Measurements from ENCODE around the gene RCOR1. TPM values are rescaled to one million over a fixed set of nuclear protein-coding genes. Genes with fewer than 3 reads are reported as not detected.

Gene RCOR1
- total RNA-seq, 1 donor from 2014 or later: 28.5 TPM

- DNase-seq (ENCODE audit: low spot score): no peak
Observed at GRCh38 chr14:102678394-102678793, 85.9 kb downstream of the RCOR1 start.

GRCh38 chr14:102683399-102684297 lies 91.2 kb downstream of the RCOR1 start:
- DNase-seq (ENCODE audit: low spot score): peak; percentile 15

GRCh38 chr14:102684298-102684663 lies 91.8 kb downstream of the RCOR1 start:
- DNase-seq (ENCODE audit: low spot score): no peak

- no peak for DNase-seq (ENCODE audit: low spot score)
Observed at GRCh38 chr14:102686196-102686801, 93.8 kb downstream of the RCOR1 start.

GRCh38 chr14:102688290-102688689 lies 95.8 kb downstream of the RCOR1 start:
- no peak for DNase-seq (ENCODE audit: low spot score)

GRCh38 chr14:102690509-102691286 lies 98.2 kb downstream of the RCOR1 start:
- peak; percentile 45 for DNase-seq (ENCODE audit: low spot score)

- no peak for DNase-seq (ENCODE audit: low spot score)
Observed at GRCh38 chr14:102691763-102692162, 99.3 kb downstream of the RCOR1 start.

GRCh38 chr14:102692334-102692733 lies 99.9 kb downstream of the RCOR1 start:
- no peak for DNase-seq (ENCODE audit: low spot score)

GRCh38 chr14:102693006-102693755 lies 100.7 kb downstream of the RCOR1 start:
- DNase-seq (ENCODE audit: low spot score): no peak

GRCh38 chr14:102694530-102695166 lies 102.2 kb downstream of the RCOR1 start:
- DNase-seq (ENCODE audit: low spot score): peak; percentile 81

- DNase-seq (ENCODE audit: low spot score): no peak
Observed at GRCh38 chr14:102695167-102695555, 102.7 kb downstream of the RCOR1 start.

- peak; percentile 84 for DNase-seq (ENCODE audit: low spot score)
Observed at GRCh38 chr14:102696332-102696731, 103.9 kb downstream of the RCOR1 start.

- DNase-seq (ENCODE audit: low spot score): no peak
Observed at GRCh38 chr14:102696856-102697495, 104.5 kb downstream of the RCOR1 start.

- DNase-seq (ENCODE audit: low spot score): no peak
Observed at GRCh38 chr14:102697501-102697900, 105.1 kb downstream of the RCOR1 start.

- DNase-seq (ENCODE audit: low spot score): no peak
Observed at GRCh38 chr14:102699416-102700110, 107.1 kb downstream of the RCOR1 start.

- no peak for DNase-seq (ENCODE audit: low spot score)
Observed at GRCh38 chr14:102708494-102708893, 116.0 kb downstream of the RCOR1 start.

GRCh38 chr14:102711207-102711606 lies 118.8 kb downstream of the RCOR1 start:
- no peak for DNase-seq (ENCODE audit: low spot score)

GRCh38 chr14:102711946-102712345 lies 119.5 kb downstream of the RCOR1 start:
- no peak for DNase-seq (ENCODE audit: low spot score)

- DNase-seq (ENCODE audit: low spot score): no peak
Observed at GRCh38 chr14:102717276-102717675, 124.8 kb downstream of the RCOR1 start.

- DNase-seq (ENCODE audit: low spot score): no peak
Observed at GRCh38 chr14:102722646-102723045, 130.2 kb downstream of the RCOR1 start.

All from mucosa of gallbladder (tissue), 1 donor.